Psoas muscle (tissue), 8 donors: Measurements from ENCODE around the gene NR5A2. TPM values are rescaled to one million over a fixed set of nuclear protein-coding genes. Genes with fewer than 3 reads are reported as not detected.
"Not testable (repeated sequence)": the region's sequence is repeated elsewhere in the genome, so short reads cannot be mapped to it uniquely, and the experiment has no call there.

Experiments used
- ATAC-seq, 4 donors: fragments of 200-7000 bp; cut with Tn5 transposase; one replicate each; pipeline ENCODE4 v1.9.1; 2020; ENCODE audit warnings: moderate library complexity in 3 of 4, mild to moderate bottlenecking in 2 of 4
- DNase-seq, 2 donors: peaks; one replicate each; pipeline ENCODE4 v3.0.0-alpha.2; 2020
- H3K27ac ChIP-seq: fragments of 200-600 bp; one replicate; pipeline ENCODE4 v1.8.0; 2022
- H3K27me3 ChIP-seq, 3 donors: fragments of 200-600 bp in 1 of 3; one replicate each; pipeline versions ENCODE4 v1.6.1 to v1.8.0; 2013 to 2022; ENCODE audit warnings: low read length in 2 of 3, mild to moderate bottlenecking in 2 of 3, moderate library complexity in 1 of 3; ENCODE audit not compliant: insufficient read depth in 3 of 3
- H3K36me3 ChIP-seq, 2 donors: fragments of 200-600 bp in 1 of 2; one replicate each; pipeline versions ENCODE4 v1.6.1 to v1.8.0; 2013 to 2022; ENCODE audit warnings: low read depth in 1 of 2, mild to moderate bottlenecking in 1 of 2, moderate library complexity in 1 of 2; ENCODE audit not compliant: insufficient read depth in 1 of 2
- H3K4me1 ChIP-seq: fragments of 200-600 bp; one replicate; pipeline ENCODE4 v1.8.0; 2022
- H3K4me3 ChIP-seq: fragments of 200-600 bp; one replicate; pipeline ENCODE4 v1.8.0; 2022; ENCODE audit warnings: mild to moderate bottlenecking
- H3K9me3 ChIP-seq: fragments of 200-600 bp; one replicate; pipeline ENCODE4 v1.8.0; 2022
- WGBS, 3 donors: extraction: QIAGEN DNeasy Blood & Tissue Kit; methylation state at CpG; one replicate each; pipeline versions ENCODE4 v1.1.6 to v1.1.7; 2013; 5-methylcytosine and 5-hydroxymethylcytosine counted together
- intact Hi-C, 2 donors: fragments of 100-400 bp; cut with DNase I; formaldehyde crosslinking; loops; one replicate each; pipeline versions ENCODE4 v1.11.0 to v1.14.2; 2022
- polyA plus RNA-seq, 3 donors: library from polyadenylated mRNA; stranded (reverse); fragments of 200-250 nt; gene quantifications; one replicate each; pipeline ENCODE4 v1.2.3, GENCODE V29; 2013
- total RNA-seq, 4 donors: library from RNA; stranded (reverse); fragmentation: NEBNext Ultra II Directional in 2 of 4; extraction: Animal tissue kit (Norgen Biotek cat#: 25700) in 2 of 4; gene quantifications; one replicate each; pipeline versions ENCODE4 v1.2.1 to v1.2.4, GENCODE V29; 2021 to 2023
- TF ChIP-seq, protein P1 (sequence below): fragments of 200-600 bp; IDR thresholded peaks from one replicate; pipeline ENCODE4 v1.8.0; 2022; ENCODE audit warnings: antibody characterized with exemption
- donor health status: healthy with polysubstance abuse.
- donor health status: DM: no; HTN: no; CAD: no; lungs with moderate emphysema.
- donor health status: Bipolar disorder and iron deficiency.
- donor health status: healthy.
- donor health status: DM: yes; HTN: yes; CAD: no.
- donor health status: DM: no; HTN: no; CAD: no.
- donor health status: DM: no; HTN: no; CAD: no.
- donor health status: DM: yes; HTN: yes; CAD: no.

The NR5A2 gene
- total and polyA plus RNA-seq, 7 donors, result 0.27 to 1.2 (median 0.60) TPM

DNA sequence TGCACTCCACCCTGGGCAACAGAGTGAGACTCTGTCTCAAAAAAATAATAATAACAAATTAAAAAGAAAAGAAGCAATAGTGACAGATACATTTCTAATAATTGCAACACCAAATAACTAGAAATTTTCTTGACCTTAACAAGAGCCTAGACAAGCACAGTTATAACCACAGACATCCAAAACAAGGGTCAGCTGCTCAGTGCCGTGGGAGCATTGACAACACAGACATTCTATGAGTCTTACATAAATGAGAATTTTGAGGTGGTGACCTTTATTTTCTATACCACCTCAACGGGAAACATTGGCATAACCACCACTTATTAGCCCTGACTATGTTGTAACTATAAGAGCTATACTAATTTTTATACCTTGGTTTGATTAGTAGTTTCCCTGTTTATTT, 156.1 kb downstream of the NR5A2 start:
- intact Hi-C loops, result no loop called here
- H3K36me3 ChIP-seq, result no peaks in the 10 kb centered on the region
- H3K4me1 ChIP-seq, result peaks cover 15% of the 10 kb centered on the region
- TF ChIP-seq, protein P1, sequence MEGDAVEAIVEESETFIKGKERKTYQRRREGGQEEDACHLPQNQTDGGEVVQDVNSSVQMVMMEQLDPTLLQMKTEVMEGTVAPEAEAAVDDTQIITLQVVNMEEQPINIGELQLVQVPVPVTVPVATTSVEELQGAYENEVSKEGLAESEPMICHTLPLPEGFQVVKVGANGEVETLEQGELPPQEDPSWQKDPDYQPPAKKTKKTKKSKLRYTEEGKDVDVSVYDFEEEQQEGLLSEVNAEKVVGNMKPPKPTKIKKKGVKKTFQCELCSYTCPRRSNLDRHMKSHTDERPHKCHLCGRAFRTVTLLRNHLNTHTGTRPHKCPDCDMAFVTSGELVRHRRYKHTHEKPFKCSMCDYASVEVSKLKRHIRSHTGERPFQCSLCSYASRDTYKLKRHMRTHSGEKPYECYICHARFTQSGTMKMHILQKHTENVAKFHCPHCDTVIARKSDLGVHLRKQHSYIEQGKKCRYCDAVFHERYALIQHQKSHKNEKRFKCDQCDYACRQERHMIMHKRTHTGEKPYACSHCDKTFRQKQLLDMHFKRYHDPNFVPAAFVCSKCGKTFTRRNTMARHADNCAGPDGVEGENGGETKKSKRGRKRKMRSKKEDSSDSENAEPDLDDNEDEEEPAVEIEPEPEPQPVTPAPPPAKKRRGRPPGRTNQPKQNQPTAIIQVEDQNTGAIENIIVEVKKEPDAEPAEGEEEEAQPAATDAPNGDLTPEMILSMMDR, result no peak
- WGBS, 3 donors, result 21 to 37% (median 23%) methylated on average over 2 of the region's 2 CpGs
- peak; percentile 29 to 70 (median 48) for ATAC-seq
- H3K4me3 ChIP-seq, result no peak overlapping the region
- H3K27ac ChIP-seq, result peak overlapping the region; percentile 69
- H3K9me3 ChIP-seq, result no peaks in the 10 kb centered on the region
- no peak for DNase-seq
- H3K27me3 ChIP-seq, result no peaks in the 10 kb centered on the region

DNA sequence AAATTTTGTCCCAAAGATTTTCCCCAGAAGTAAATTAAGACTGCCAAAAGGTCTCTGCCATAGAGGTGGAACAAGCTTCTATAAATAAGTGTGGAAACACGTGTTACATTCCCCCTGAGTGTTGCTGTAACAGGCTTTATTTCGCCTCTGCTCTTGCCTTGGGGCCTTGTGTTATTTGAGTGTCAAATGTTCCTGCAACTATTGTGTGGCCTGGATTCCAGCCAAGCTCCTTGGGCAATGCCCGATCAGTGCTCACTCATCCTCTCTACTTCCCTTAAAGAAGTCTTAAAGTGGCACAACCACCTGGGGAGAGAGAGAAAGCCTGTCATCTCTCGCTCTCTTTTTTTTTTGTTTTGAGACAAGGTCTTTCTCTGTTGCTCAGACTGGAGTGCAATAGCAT, 156.7 kb downstream of the NR5A2 start:
- DNase-seq (peak; percentile 83 to 92), ATAC-seq (peak; percentile 94 to 97 (median 96))
- Histone ChIP-seq H3K4me1 (peaks cover 15% of the 10 kb centered on the region), H3K27me3 (no peaks in the 10 kb centered on the region), H3K36me3 (no peaks in the 10 kb centered on the region), H3K27ac (peak overlapping the region; percentile 69), H3K4me3 (no peak overlapping the region), H3K9me3 (no peaks in the 10 kb centered on the region)
- intact Hi-C loops, result no loop called here
- 12 to 18% (median 13%) methylated on average over 4 of the region's 4 CpGs for WGBS, 3 donors
- TF ChIP-seq, protein P1, result no peak

DNA sequence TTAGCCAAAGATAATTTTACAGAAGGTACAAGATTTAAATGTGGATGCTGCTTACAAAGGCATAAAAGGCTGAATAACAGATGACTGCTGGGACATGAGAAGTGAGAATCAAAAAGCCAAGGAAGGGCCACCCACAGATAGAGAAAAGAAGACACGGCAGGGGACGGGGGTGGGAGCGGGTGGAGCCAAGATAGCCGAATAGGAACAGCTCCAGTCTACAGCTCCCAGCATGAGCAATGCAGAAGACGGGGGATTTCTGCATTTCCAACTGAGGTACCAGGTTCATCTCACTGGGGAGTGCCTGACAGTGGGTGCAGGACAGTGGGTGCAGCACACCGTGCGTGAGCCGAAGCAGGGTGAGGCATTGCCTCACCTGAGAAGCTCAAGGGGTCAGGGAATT, 157.7 kb downstream of the NR5A2 start:
- H3K27ac ChIP-seq, H3K27me3 ChIP-seq, ATAC-seq, H3K9me3 ChIP-seq, H3K4me3 ChIP-seq, H3K36me3 ChIP-seq, DNase-seq, intact Hi-C loops: not testable (repeated sequence)
- H3K4me1 ChIP-seq, result peaks cover 15% of the 10 kb centered on the region
- WGBS, 3 donors, result 81 to 92% (median 86%) methylated on average over 8 of the region's 8 CpGs

DNA sequence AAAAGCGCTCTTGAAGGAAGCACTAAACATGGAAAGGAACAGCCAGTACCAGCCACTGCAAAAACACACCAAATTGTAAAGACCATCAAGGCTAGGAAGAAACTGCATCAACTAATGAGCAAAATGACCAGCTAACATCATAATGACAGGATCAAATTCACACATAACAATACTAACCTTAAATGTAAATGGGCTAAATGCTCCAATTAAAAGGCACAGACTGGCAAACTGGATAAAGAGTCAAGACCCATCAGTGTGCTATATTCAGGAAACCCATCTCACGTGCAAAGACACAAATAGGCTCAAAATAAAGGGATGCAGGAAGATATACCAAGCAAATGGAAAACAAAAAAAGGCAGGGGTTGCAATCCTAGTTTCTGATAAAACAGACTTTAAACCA, 159.8 kb downstream of the NR5A2 start:
- intact Hi-C loops, H3K27me3 ChIP-seq, H3K36me3 ChIP-seq, H3K27ac ChIP-seq, DNase-seq, ATAC-seq, H3K9me3 ChIP-seq, H3K4me3 ChIP-seq: not testable (repeated sequence)
- WGBS, 3 donors, result 73 to 87% (median 85%) methylated on average over 2 of the region's 2 CpGs
- peaks cover 15% of the 10 kb centered on the region for H3K4me1 ChIP-seq

DNA sequence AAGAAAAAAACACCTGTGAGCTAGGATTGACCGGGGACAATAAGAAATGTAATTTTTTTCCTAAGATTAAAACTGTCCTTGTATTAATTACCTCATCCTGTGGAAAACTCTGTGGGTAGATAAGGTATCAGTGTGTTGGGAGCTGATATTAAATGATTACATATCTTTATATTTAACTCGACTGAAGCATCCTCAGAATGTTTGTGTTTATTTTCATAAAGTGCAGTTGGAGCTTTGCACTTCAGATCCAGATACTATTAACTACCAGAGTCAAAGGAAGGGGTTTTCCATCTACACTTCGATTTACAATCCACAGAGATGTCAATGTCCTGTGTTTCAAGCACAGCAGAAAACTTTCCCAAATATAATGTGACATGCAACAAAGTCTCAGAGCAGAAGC, 164.5 kb downstream of the NR5A2 start:
- H3K4me3 ChIP-seq, result no peak overlapping the region
- intact Hi-C loops, result no loop called here
- H3K27ac ChIP-seq, result no peak overlapping the region
- ATAC-seq (no peak), DNase-seq (no peak)
- H3K27me3 ChIP-seq, result no peaks in the 10 kb centered on the region
- TF ChIP-seq, protein P1, result no peak
- no peaks in the 10 kb centered on the region for H3K9me3 ChIP-seq
- WGBS, 3 donors, result 85 to 87% (median 86%) methylated on average over 3 of the region's 3 CpGs
- no peaks in the 10 kb centered on the region for H3K4me1 ChIP-seq
- no peaks in the 10 kb centered on the region for H3K36me3 ChIP-seq

DNA sequence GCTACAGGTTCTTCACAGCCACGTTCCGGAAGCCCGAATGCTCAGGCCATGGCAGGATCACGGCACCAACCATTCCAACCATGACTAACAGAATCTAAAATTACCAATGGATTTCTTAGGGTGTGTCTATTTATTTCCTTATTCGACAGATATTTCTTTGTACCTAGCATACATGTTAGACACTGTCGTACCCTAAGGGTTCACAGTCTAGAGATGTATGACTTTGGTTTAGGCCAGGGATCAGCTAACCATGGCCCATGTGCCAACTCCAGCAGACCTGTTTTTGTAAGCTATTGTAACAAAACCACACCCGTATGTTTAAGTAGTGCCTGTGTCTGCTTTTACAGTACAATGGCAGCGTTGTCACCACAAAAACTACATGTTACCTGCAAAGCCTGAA, 167.0 kb downstream of the NR5A2 start:
- Histone ChIP-seq H3K4me1 (no peaks in the 10 kb centered on the region), H3K4me3 (no peak overlapping the region), H3K9me3 (no peaks in the 10 kb centered on the region), H3K27ac (no peak overlapping the region), H3K27me3 (no peaks in the 10 kb centered on the region), H3K36me3 (no peaks in the 10 kb centered on the region)
- intact Hi-C loops, result no loop called here
- TF ChIP-seq, protein P1, result no peak
- DNase-seq (no peak), ATAC-seq (no peak)
- WGBS, 3 donors, result 83 to 88% (median 86%) methylated on average over 8 of the region's 8 CpGs
